GM12878 (cell line): ENCODE measurements around the gene NPAS3. TPM values are rescaled to one million over a fixed set of nuclear protein-coding genes. Genes with fewer than 3 reads are reported as not detected.

ENCODE experiments used
- ATAC-seq: fragments of 200-7000 bp; cut with Tn5 transposase; 3 replicates; pipeline ENCODE4 v1.9.1; 2020; ENCODE audit warnings: mild to moderate bottlenecking, moderate library complexity
- BruUV-seq: library from RNA; stranded (reverse); fragments of 400-500 nt; replicated peaks from 2 replicates; lab custom pipeline; 2021; lab: Mats Ljungman, UMichigan
- CTCF ChIA-PET: fragments of 300-600 bp; sonication (Branson Sonifier 250); formaldehyde crosslinking; extraction: SDS; loops from one replicate; lab custom pipeline; 2021; ENCODE audit warnings: inconsistent platforms; lab: Yijun Ruan, JAX
- POLR2A ChIA-PET: fragments of 350-600 bp; formaldehyde crosslinking; extraction: SDS; loops from one replicate; lab custom pipeline; 2021; ENCODE audit warnings: inconsistent platforms; lab: Charles Lee
- RAD21 ChIA-PET: fragments of 300-600 bp; sonication (Branson Sonifier 250); formaldehyde crosslinking; loops from one replicate; lab custom pipeline; 2023; ENCODE audit warnings: antibody characterized with exemption; ENCODE audit not compliant: unreplicated experiment; lab: Charles Lee
- SMC1A ChIA-PET: fragments of 300-600 bp; sonication (Branson Sonifier 250); formaldehyde crosslinking; loops from one replicate; lab custom pipeline; 2023; ENCODE audit not compliant: unreplicated experiment, uncharacterized antibody; lab: Charles Lee
- DNase-seq: peaks from one replicate; pipeline ENCODE4 v3.0.0-alpha.2; 2011; ENCODE audit warnings: low read depth, low spot score
- FAIRE-seq: peaks from 3 replicates; lab custom pipeline; 2011; peaks lifted over from hg19 to GRCh38; lab: Jason Lieb, UNC
- H2AFZ ChIP-seq: 2 replicates; pipeline ENCODE4 v1.6.0; 2011; ENCODE audit warnings: low read depth, low read length, control low read depth; ENCODE audit not compliant: control insufficient read depth
- H3K27ac ChIP-seq: 2 replicates; pipeline ENCODE4 v1.5.1; 2011; ENCODE audit warnings: control low read depth; ENCODE audit not compliant: control insufficient read depth, insufficient read depth
- H3K27me3 ChIP-seq, 2 experiments: replicated peaks in 1 of 2; 2 replicates each; pipeline versions ENCODE4 v1.6.0 to v1.6.1; 2011; ENCODE audit warnings: low read length in 1 of 2; ENCODE audit not compliant: control insufficient read depth in 2 of 2, insufficient read depth in 2 of 2
- H3K36me3 ChIP-seq, 2 experiments: 2 replicates each; pipeline ENCODE4 v1.5.1; 2011; ENCODE audit warnings: low read length in 1 of 2; ENCODE audit not compliant: control insufficient read depth in 2 of 2, insufficient read depth in 2 of 2
- H3K4me1 ChIP-seq: 2 replicates; pipeline ENCODE4 v1.6.1; 2011; ENCODE audit warnings: mild to moderate bottlenecking, low read length, moderate library complexity, mixed read lengths; ENCODE audit not compliant: control insufficient read depth, insufficient read depth
- H3K4me2 ChIP-seq: 2 replicates; pipeline ENCODE4 v1.6.0; 2011; ENCODE audit warnings: control low read depth; ENCODE audit not compliant: control insufficient read depth, insufficient read depth
- H3K4me3 ChIP-seq: fragments of 200-600 bp; sonication (generic); 2 replicates; pipeline ENCODE4 v1.5.1; 2016
- H3K79me2 ChIP-seq: 2 replicates; pipeline ENCODE4 v1.6.0; 2011; ENCODE audit warnings: low read length; ENCODE audit not compliant: control insufficient read depth, insufficient read depth
- H3K9ac ChIP-seq: 2 replicates; pipeline ENCODE4 v1.8.0; 2011; ENCODE audit warnings: low read length, control low read depth, mixed read lengths; ENCODE audit not compliant: control insufficient read depth, insufficient read depth
- H3K9me3 ChIP-seq: replicated peaks from 3 replicates; pipeline ENCODE4 v1.5.1; 2011; ENCODE audit warnings: mild to moderate bottlenecking, low read length; ENCODE audit not compliant: control insufficient read depth, insufficient read depth
- H4K20me1 ChIP-seq: 2 replicates; pipeline ENCODE4 v1.6.0; 2011; ENCODE audit not compliant: control insufficient read depth, insufficient read depth
- BCLAF1 ChIP-seq: fragments of 450-650 bp; IDR thresholded peaks from 2 replicates; pipeline ENCODE4 v1.6.1; 2017; ENCODE audit warnings: antibody characterized with exemption, mild to moderate bottlenecking, moderate library complexity
- DPF2 ChIP-seq: fragments of 450-650 bp; IDR thresholded peaks from 2 replicates; pipeline ENCODE4 v1.6.1; 2017; ENCODE audit warnings: mild to moderate bottlenecking
- EP300 ChIP-seq, 2 experiments: fragments of 150-350 bp in 1 of 2; IDR thresholded peaks; 2 replicates each; pipeline ENCODE4 v1.6.1; 2011 to 2012; ENCODE audit warnings: low read depth in 2 of 2, low read length in 2 of 2, borderline replicate concordance in 1 of 2, improper control_type of control experiment in 1 of 2, inconsistent platforms in 1 of 2; ENCODE audit not compliant: control insufficient read depth in 1 of 2
- FOXM1 ChIP-seq: IDR thresholded peaks from 2 replicates; pipeline ENCODE4 v1.6.1; 2012; ENCODE audit warnings: low read depth, mild to moderate bottlenecking, inconsistent platforms, low read length, moderate library complexity
- JUND ChIP-seq: IDR thresholded peaks from 2 replicates; pipeline ENCODE4 v1.6.1; 2012; ENCODE audit warnings: low read depth, mild to moderate bottlenecking, low read length, improper control_type of control experiment, moderate library complexity
- NFXL1 ChIP-seq: fragments of 450-650 bp; IDR thresholded peaks from 2 replicates; pipeline ENCODE4 v1.6.1; 2017; ENCODE audit warnings: antibody characterized with exemption, mild to moderate bottlenecking, borderline replicate concordance
- RAD21 ChIP-seq: IDR thresholded peaks from 2 replicates; pipeline ENCODE4 v1.6.1; 2011; ENCODE audit warnings: mild to moderate bottlenecking, low read depth, low read length, moderate library complexity; ENCODE audit not compliant: insufficient read depth
- ZNF207 ChIP-seq: fragments of 450-650 bp; IDR thresholded peaks from 2 replicates; pipeline ENCODE4 v1.6.1; 2014; ENCODE audit warnings: antibody characterized with exemption, mild to moderate bottlenecking, borderline replicate concordance
- ZZZ3 ChIP-seq: IDR thresholded peaks from 2 replicates; pipeline ENCODE4 v1.6.1; 2011; ENCODE audit warnings: low read depth; ENCODE audit not compliant: control insufficient read depth, insufficient read length
- WGBS: methylation state at CpG from one replicate; pipeline ENCODE4 v1.1.6; 2016; ENCODE audit warnings: low lambda C conversion rate; ENCODE audit not compliant: insufficient replicate concordance, insufficient coverage; ENCODE audit errors: missing lambda C conversion rate; 5-methylcytosine and 5-hydroxymethylcytosine counted together
- in situ Hi-C: fragments of 300-500 bp; cut with MboI; formaldehyde crosslinking; loops from 9 replicates; pipeline ENCODE4 v1.14.3; 2018; ENCODE audit warnings: mixed read lengths
- intact Hi-C: fragments of 100-400 bp; cut with micrococcal nuclease; formaldehyde crosslinking; loops from one replicate; pipeline ENCODE4 v1.14.2; 2022; ENCODE audit not compliant: unreplicated experiment
- polyA plus RNA-seq, 11 experiments: library from polyadenylated mRNA; depleted of rRNA in 4 of 11; unstranded in 6 of 11; stranded (reverse) in 5 of 11; fragments of >200 nt; fragmentation: Nextera tagmentation in 4 of 11; fragmentation: Illumina TruSeq in 1 of 11; extraction: Ambion mirVana in 4 of 11; extraction: Trizol in 1 of 11; gene quantifications; 1 replicate in 1 of 11; 2 replicates in 10 of 11; pipeline versions ENCODE4 v1.2.1 to v1.2.3, GENCODE V29; 2011 to 2016; ENCODE audit warnings: inconsistent platforms in 2 of 11, missing spikeins in 2 of 11, low read depth in 1 of 11
- total RNA-seq, 4 experiments: library from RNA; depleted of rRNA in 3 of 4; stranded (reverse); fragments of >200 nt in 3 of 4; fragmentation: Illumina TruSeq in 1 of 4; extraction: Trizol in 1 of 4; gene quantifications; 2 replicates each; pipeline versions ENCODE4 v1.2.1 to v1.2.3, GENCODE V29; 2013 to 2021

NPAS3 gene
- total and polyA plus RNA-seq, 10 of the 15 experiments (the other 5 are each of a cell fraction or from before 2014, with no cell fraction given), result under 0.01 to 2.7 (median 0.03) TPM; not detected in 6

GRCh38 chr14:33793398-33794110 lies 854.9 kb downstream of the NPAS3 start:
- Histone ChIP-seq H3K27ac (no peak overlapping the region), H2AFZ (no peak overlapping the region), H3K4me2 (no peak overlapping the region), H3K79me2 (no peaks in the 10 kb centered on the region), H3K4me3 (no peak overlapping the region), H3K36me3 (no peaks in the 10 kb centered on the region), H3K9me3 (no peaks in the 10 kb centered on the region), H4K20me1 (no peaks in the 10 kb centered on the region), H3K9ac (no peak overlapping the region), H3K27me3 (no peaks in the 10 kb centered on the region)
- CTCF ChIA-PET, result interaction anchor here (0.7 to 14.3 kb wide), 61 partner anchors 9 to 1220 kb away, joined by 3 to 334 read pairs (median 5); no protein-coding TSS in a partner anchor
- intact Hi-C loops, result no loop called here
- no TSS peak for BruUV-seq
- RAD21 ChIA-PET, result interaction anchor here (0.7 to 7.4 kb wide), 45 partner anchors 10 to 1229 kb away, joined by 3 to 264 read pairs (median 5); no protein-coding TSS in a partner anchor
- FAIRE-seq (no peak), ATAC-seq (no peak), DNase-seq (no peak)
- in situ Hi-C loops, result loop anchor here (5.0 kb wide), 3 partner anchors 321 to 1216 kb away; no protein-coding TSS in a partner anchor
- WGBS, result 66% methylated on average over 11 of the region's 11 CpGs
- POLR2A ChIA-PET, result interaction anchor here (1.5 to 2.5 kb wide), 3 partner anchors 12 to 118 kb away, joined by 3 to 22 read pairs (median 5); no protein-coding TSS in a partner anchor
- SMC1A ChIA-PET, result interaction anchor here (0.6 to 8.4 kb wide), 60 partner anchors 10 to 1218 kb away, joined by 3 to 158 read pairs (median 5); no protein-coding TSS in a partner anchor
- TF ChIP-seq RAD21 (no peak), JUND (no peak), EP300 (IDR thresholded peaks at IDR 0.05; ENCODE audit: borderline replicate concordance in 1 of 2, control insufficient read depth in 1 of 2, low read depth in 2 of 2, low read length in 2 of 2) (no peak), ZNF207 (no peak), ZZZ3 (no peak), NFXL1 (no peak), BCLAF1 (no peak), FOXM1 (no peak), DPF2 (no peak)
- TF ChIP-seq, all 136 proteins: peak for 0
- no peaks in the 10 kb centered on the region for H3K4me1 ChIP-seq
